Epithelial cell of esophagus (primary cell): ENCODE data around the gene DDAH2.
A peak's percentile ranks its signal among the peaks of the same experiment; 100 is the strongest.

ENCODE experiments used
- DNase-seq: peaks from one replicate; pipeline ENCODE4 v3.0.0; 2010; ENCODE audit warnings: low read depth
- H3K4me3 ChIP-seq: 2 replicates; pipeline ENCODE4 v1.5.1; 2011; ENCODE audit warnings: mild to moderate bottlenecking, low read length, control low read depth
- CTCF ChIP-seq: IDR thresholded peaks from 2 replicates; pipeline ENCODE4 v1.5.1; 2011; ENCODE audit warnings: low read depth, mild to moderate bottlenecking, low read length, control low read depth, inconsistent platforms; ENCODE audit not compliant: insufficient read depth; ENCODE audit errors: missing control alignments

The DDAH2 gene

GRCh38 chr6:31765910-31766794 is 37.1 kb upstream of the DDAH2 start:
- DNase-seq: no peak
- H3K4me3 ChIP-seq: no peak overlapping the region
- no peak for TF ChIP-seq CTCF

GRCh38 chr6:31765559-31765909 is 36.4 kb upstream of the DDAH2 start:
- no peak overlapping the region for H3K4me3 ChIP-seq
- DNase-seq: no peak
- no peak for TF ChIP-seq CTCF

- DNase-seq: no peak
- H3K4me3 ChIP-seq: no peak overlapping the region
- TF ChIP-seq CTCF: no peak
These were observed 35.1 kb upstream of the DDAH2 start for GRCh38 chr6:31764198-31764597.

GRCh38 chr6:31763619-31763940 is 34.5 kb upstream of the DDAH2 start:
- no peak overlapping the region for H3K4me3 ChIP-seq
- no peak for TF ChIP-seq CTCF
- peak; percentile 29 for DNase-seq

- DNase-seq: no peak
- H3K4me3 ChIP-seq: no peak overlapping the region
- TF ChIP-seq CTCF: no peak
These were observed 33.9 kb upstream of the DDAH2 start for GRCh38 chr6:31762878-31763618.

- no peak for TF ChIP-seq CTCF
- no peak for DNase-seq
- no peak within 1 kb of the TSS for H3K4me3 ChIP-seq
These were observed 33.3 kb upstream of the DDAH2 start, which contains the start of gene SAPCD1 for GRCh38 chr6:31762356-31762755. Gene SAPCD1, plus strand, starts transcription at chr6:31762656. Its CDS starts 399 bp downstream, at chr6:31763055.
